ENCODE results near the gene CCRL2.
"Not testable (repeated sequence)": the region's sequence is repeated elsewhere in the genome, so short reads cannot be mapped to it uniquely, and the experiment has no call there.

CCRL2 gene

DNA sequence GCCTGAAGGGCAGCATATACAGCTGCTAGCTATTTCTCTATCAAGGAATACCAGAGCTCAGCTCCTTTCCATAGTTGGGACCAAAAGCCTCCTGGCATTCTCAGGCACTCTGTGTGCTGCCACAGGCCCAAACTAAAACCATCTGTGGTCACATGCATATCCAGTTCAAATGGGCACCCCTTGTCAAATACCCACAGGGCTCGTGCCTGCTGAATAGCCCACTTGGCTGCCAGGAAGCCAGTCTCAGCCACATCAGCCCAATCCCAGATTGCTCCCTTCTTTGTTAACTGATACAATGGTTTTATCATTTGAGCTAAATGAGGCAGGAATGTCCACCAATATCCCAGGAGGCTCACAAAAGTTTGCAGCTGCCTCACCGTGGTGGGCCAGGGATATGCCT is 13.9 kb downstream of the CCRL2 start:
- H3K4me3 ChIP-seq = no peak overlapping the region
- H3K27ac ChIP-seq = no peak overlapping the region

DNA sequence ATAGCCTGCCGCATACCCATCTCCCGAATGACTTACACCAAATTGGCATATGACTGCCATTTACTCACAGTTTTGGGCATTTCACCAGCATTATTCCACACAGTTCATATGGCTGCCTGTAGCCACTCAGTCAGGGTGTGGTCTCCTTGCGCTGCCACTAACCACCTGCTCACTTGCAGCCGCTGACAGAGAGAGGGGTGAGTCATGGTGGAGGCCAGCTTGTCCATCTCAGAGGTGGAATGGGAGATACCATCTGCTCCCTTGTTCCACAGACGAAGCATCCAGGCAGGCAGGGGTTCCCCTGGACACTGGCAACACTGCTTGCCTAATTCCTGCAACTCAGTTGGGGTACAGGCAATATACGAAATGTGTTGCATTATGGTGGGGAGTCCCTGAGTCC is 15.6 kb downstream of the CCRL2 start:
- Histone ChIP-seq H3K27ac (no peak overlapping the region), H3K4me3 (no peak overlapping the region)

GRCh38 chr3:46423588-46423987 is 16.5 kb downstream of the CCRL2 start:
- no peak overlapping the region for H3K4me3 ChIP-seq
- no peak overlapping the region for H3K27ac ChIP-seq

DNA sequence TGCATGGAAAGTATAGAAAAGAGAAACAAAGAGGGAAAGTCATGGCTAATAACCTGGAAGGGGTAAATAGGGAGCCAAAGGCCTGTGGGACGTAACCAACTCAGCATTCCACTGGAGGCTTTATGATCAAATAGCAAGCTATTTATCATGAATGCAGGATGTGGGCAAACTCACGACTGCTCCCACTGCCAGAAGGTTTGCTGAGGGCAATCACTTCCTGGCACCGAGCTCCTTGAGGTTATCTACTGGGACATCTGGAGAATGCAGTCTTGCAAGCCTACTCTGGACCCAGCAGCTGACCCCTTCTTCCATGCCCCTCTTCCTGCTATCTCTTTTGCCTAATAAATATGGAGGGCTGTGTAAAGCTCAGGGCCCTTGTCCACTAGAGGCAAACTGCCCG is 19.4 kb downstream of the CCRL2 start:
- H3K4me3 ChIP-seq, H3K27ac ChIP-seq: not testable (repeated sequence)

GRCh38 chr3:46427404-46427803 is 20.3 kb downstream of the CCRL2 start:
- H3K27ac ChIP-seq, H3K4me3 ChIP-seq: not testable (repeated sequence)

GRCh38 chr3:46427916-46428833 is 21.1 kb downstream of the CCRL2 start:
- Histone ChIP-seq H3K4me3 (no peak overlapping the region), H3K27ac (peak overlapping the region in 5 of 21 experiments; percentile 23 to 59 (median 33))

DNA sequence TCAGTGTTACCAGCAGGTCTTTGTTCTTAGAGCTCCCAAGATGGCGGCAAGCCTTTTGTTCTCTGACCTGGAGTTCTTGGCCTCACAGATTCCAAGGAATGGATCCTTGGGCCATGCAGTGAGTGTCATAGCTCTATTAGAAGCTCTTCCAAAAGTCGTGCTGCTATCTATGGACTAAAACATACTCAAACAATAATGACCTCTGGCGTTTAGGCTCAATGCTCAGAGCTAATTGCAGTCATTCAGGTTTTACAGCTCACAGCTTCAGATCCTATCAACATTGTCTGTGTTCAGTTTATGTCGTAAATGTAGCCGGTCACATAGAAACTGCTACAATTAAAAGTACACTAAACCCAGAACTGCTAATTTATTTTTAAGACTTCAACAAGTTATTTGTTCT is 22.2 kb downstream of the CCRL2 start:
- H3K4me3 ChIP-seq = no peak overlapping the region
- H3K27ac ChIP-seq = peak overlapping the region in 12 of 21 experiments; percentile 5 to 62 (median 30)

- H3K4me3 ChIP-seq = no peak overlapping the region
- peak overlapping the region in 5 of 21 experiments; percentile 23 to 62 (median 30) for H3K27ac ChIP-seq
Observed at GRCh38 chr3:46429671-46430070, 22.6 kb downstream of the CCRL2 start.

- not testable (repeated sequence) for H3K4me3 ChIP-seq, H3K27ac ChIP-seq
Observed at GRCh38 chr3:46430879-46431278, 23.8 kb downstream of the CCRL2 start.

GRCh38 chr3:46431905-46432304 is 24.8 kb downstream of the CCRL2 start:
- H3K4me3 ChIP-seq, H3K27ac ChIP-seq: not testable (repeated sequence)

- not testable (repeated sequence) for H3K27ac ChIP-seq, H3K4me3 ChIP-seq
Observed at GRCh38 chr3:46433118-46433517, 26.1 kb downstream of the CCRL2 start.

DNA sequence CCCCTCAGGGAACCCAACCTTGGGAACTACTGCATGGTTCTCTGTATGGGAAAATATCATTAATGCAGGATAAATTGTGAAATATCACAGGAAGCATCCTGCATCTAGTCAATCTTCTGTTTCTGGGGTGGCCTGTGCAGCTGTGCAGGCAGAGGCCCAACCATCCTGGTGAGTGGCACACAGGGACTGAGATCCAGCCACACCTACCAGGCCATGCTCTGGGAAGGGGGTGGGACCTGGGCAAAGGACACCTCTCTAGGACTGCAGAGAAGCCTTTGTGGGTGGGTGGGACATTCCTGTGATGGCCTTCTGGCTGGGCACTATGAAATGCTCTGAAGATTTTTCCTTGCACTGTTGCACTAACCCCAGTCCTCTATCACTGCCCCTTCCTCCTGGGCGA is 26.8 kb downstream of the CCRL2 start:
- no peak overlapping the region for H3K4me3 ChIP-seq
- H3K27ac ChIP-seq = no peak overlapping the region

GRCh38 chr3:46435081-46435726 is 28.1 kb downstream of the CCRL2 start:
- Histone ChIP-seq H3K27ac (no peak overlapping the region), H3K4me3 (no peak overlapping the region)

- Histone ChIP-seq H3K27ac (no peak overlapping the region), H3K4me3 (no peak overlapping the region)
Observed at GRCh38 chr3:46438831-46439230, 31.8 kb downstream of the CCRL2 start.

- Histone ChIP-seq H3K27ac (peak overlapping the region in 2 of 21 experiments; percentile 7 to 23), H3K4me3 (no peak overlapping the region)
Observed at GRCh38 chr3:46440531-46441294, 33.7 kb downstream of the CCRL2 start.

DNA sequence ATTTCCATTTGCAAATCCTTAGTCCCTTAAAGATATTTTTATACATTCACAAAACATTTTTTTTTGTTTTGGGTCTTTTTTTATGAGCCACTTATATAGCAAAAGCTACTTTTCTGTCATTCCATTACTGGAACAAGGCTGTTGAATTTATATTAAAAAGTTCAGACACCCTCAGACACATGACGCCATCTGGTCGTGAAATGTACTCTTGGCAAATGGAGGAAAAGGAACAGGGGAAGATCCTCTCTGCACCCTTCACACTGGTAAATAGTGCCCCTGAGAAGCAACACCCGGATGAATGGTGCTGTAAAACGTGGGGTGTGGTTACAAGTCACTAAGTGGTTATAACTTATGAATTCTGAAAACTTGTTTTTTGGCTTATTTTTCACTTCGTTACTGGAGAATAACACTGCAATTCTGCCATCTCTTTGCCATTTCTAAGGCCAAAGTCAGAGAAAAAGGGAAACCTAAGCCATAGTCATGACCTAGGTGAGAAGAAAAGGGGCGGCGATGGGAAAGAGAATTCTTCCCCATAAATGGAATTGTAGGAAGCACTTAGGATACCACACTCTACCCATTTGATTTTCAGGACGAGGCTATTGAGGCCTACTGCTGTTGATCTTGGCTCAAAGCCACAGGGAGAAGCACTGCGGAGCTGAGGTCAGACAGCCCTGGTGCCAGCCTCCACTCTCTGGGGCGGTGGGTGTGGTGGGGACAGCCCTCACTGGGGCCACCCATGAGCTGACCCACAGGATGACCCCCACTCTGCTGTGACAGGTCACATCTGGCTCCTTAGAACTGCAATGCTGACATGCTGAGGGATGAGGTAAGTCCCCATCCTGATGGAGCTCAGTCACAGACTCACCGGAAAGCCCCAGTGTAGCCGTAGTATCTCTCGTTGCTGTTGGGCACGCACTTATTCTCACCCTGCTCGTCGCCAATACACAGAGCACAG is 35.8 kb downstream of the CCRL2 start:
- Histone ChIP-seq H3K27ac (no peak overlapping the region), H3K4me3 (no peak overlapping the region)

- H3K4me3 ChIP-seq = no peak overlapping the region
- no peak overlapping the region for H3K27ac ChIP-seq
Observed at GRCh38 chr3:46447228-46447985, 40.3 kb downstream of the CCRL2 start.

DNA sequence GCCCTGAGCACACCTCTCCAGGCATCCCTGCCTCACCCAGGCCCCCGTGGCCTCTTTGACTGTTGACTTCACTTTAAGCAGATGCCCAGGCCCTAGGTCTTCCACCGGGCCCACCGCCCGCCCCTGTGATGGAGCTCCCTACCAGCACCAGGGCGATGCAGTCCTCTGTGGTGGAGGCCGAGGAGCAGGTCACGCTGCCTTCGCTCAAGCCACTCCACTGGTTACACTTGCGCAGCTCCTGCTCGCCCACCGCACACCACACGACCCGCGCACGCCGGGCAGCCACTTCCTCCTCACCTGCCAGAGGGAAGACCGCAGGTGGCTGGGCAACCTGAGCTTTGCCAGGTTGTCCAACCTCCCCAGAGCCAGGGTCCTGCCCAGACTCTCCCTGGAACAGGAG is 41.7 kb downstream of the CCRL2 start:
- Histone ChIP-seq H3K27ac (no peak overlapping the region), H3K4me3 (no peak overlapping the region)
